Measurements from ENCODE around the gene SCAMP5. TPM values are rescaled to one million over a fixed set of nuclear protein-coding genes. Genes with fewer than 3 reads are reported as not detected.

The SCAMP5 gene
- total RNA-seq, 4 donors from 2014 or later, result 5.0 to 78.1 (median 53.4) TPM

DNA sequence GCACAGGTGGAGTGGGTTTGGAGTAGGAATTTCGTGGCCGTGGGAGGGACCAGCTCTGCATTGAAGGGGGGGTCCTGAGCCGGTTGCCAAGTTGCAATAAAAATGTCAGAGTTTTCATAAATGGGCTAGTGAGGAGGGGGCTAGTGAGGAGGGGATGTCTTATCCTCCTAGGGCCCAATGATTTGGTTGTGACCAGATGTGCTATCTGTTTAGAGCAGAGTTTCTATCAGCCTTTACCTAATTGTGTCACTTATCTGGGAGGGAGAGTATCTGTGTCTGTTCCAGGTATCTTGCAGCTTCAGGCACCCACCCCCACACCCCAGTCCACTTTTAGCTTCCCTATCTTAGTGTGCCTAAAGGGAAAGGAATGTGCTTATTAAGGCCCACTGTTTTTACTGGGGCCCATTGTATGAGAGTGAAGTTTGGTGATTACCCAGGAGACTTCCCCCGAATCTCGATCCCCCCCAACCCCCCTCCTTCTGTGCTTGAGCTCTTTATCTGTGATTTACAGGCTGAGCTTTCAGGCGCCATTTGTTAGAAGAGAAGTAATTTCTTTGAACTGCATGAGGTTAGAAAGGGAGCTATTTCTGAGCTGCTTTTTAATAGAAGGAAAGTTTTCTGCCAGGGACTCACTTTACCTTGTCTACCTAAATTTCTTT lies 70.6 kb downstream of the SCAMP5 start:
- DNase-seq, result peak in 1 of 3 donors; percentile 10
- no peaks in the 10 kb centered on the region for H3K36me3 ChIP-seq
- no peaks in the 10 kb centered on the region for H3K9me3 ChIP-seq
- peaks cover 0 to 6% (median 0%) of the 10 kb centered on the region in 4 donors for H3K4me1 ChIP-seq
- H3K27ac ChIP-seq, result no peak overlapping the region
- H3K4me3 ChIP-seq, result no peak overlapping the region
- TF ChIP-seq, protein P1, sequence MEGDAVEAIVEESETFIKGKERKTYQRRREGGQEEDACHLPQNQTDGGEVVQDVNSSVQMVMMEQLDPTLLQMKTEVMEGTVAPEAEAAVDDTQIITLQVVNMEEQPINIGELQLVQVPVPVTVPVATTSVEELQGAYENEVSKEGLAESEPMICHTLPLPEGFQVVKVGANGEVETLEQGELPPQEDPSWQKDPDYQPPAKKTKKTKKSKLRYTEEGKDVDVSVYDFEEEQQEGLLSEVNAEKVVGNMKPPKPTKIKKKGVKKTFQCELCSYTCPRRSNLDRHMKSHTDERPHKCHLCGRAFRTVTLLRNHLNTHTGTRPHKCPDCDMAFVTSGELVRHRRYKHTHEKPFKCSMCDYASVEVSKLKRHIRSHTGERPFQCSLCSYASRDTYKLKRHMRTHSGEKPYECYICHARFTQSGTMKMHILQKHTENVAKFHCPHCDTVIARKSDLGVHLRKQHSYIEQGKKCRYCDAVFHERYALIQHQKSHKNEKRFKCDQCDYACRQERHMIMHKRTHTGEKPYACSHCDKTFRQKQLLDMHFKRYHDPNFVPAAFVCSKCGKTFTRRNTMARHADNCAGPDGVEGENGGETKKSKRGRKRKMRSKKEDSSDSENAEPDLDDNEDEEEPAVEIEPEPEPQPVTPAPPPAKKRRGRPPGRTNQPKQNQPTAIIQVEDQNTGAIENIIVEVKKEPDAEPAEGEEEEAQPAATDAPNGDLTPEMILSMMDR (IDR thresholded peaks at IDR 0.05), result no peak
- TF ChIP-seq POLR2A (IDR thresholded peaks at IDR 0.05), result no peak
- H3K27me3 ChIP-seq, result no peaks in the 10 kb centered on the region

DNA sequence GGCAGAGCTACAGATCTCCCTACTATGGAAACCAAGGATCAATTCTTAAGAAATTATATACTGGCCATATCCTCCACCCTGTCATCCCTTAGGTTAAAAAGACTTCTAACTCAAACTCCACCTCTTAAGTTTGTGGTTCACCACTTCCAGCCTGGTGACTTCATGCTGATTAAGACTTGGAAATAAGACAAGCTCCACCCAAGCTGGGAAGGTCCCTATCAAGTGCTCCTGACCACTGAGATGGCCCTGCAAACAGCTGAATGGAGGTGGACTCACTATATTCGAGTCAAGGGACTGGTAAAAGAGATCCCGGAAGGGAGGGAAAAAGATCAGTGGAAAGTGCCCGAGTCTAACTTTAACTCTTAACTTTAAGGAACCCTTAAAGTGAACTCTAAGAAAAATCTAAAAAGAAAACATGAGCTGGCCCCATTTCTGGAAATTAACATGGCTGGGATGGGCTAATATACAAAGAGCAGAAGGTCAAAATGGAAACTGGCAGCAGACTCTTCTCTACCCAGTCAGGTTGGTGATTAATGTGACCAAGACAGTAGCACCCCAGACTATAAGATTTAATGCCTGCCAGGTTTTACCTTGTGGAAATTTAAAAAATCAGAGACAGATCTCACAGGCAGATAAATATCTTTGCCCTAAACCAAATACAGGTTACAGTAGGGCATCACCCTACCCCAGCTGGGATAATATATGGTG lies 71.9 kb downstream of the SCAMP5 start:
- no peak overlapping the region for H3K27ac ChIP-seq

DNA sequence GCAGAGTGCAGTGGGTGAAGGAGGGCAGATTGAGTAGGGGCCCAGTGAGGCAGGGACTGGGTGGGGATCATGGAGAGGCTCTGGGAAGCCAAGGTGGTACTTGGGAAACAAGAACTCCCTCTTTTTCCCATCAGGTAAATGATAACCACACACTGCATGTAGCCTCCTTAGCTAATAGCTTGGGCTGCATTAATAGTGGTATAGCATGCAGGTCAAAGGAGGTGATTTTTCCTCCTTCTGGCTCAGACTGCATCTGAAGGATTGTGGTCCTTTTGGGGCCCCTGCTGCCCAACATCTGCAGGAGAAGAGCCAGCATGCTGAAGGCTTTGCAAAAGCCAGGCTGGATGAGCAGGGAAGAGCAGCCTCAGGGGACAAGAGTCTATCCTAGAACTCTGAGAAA lies 73.4 kb downstream of the SCAMP5 start:
- Histone ChIP-seq H3K4me3 (no peak overlapping the region), H3K4me1 (peaks cover 0 to 6% (median 0%) of the 10 kb centered on the region in 4 donors), H3K27me3 (no peaks in the 10 kb centered on the region), H3K9me3 (no peaks in the 10 kb centered on the region), H3K27ac (no peak overlapping the region), H3K36me3 (no peaks in the 10 kb centered on the region)
- no peak for DNase-seq
- TF ChIP-seq, protein P1 (IDR thresholded peaks at IDR 0.05), result no peak
- TF ChIP-seq POLR2A (IDR thresholded peaks at IDR 0.05), result no peak

More for the DNA sequence above, 71.9 kb downstream of the SCAMP5 start:
- TF ChIP-seq, protein P1 (IDR thresholded peaks at IDR 0.05), result no peak
- TF ChIP-seq POLR2A (IDR thresholded peaks at IDR 0.05), result no peak
- Histone ChIP-seq H3K9me3 (no peaks in the 10 kb centered on the region), H3K4me1 (peaks cover 0 to 6% (median 0%) of the 10 kb centered on the region in 4 donors), H3K27me3 (no peaks in the 10 kb centered on the region), H3K36me3 (no peaks in the 10 kb centered on the region), H3K4me3 (no peak overlapping the region)
- peak in 2 of 3 donors; percentile 29 to 53 for DNase-seq

DNA sequence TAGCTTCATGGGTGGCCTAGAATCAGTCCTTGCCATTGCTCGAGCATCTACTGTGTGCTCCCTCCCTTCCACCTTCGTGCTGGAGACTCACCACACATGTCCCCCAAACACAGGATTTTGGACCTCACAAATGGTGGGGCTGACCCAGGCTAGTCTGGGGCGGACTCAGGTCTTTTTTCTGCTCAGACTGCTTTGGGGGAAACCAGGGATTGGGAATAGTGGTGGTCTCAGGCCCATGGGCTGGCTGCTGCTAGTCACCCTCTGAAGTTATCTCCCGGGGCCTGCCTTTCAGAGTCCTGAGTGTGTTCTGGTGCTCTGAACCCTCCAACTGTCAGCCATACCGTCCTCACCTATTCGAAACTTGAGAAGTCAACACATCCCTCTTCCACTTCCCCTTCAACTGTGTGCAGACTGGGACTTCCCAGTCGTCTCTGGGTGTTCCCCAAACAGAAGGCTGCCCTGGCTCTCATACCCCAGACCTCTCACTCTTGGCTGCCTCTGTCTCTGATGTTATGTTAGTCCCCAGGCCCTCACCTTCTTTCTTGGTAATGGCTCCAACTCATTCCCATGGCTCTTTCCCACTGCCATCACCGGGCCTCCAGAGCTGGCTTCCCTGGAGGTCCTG lies 74.0 kb downstream of the SCAMP5 start:
- H3K4me3 ChIP-seq, result no peak overlapping the region
- H3K36me3 ChIP-seq, result no peaks in the 10 kb centered on the region
- H3K27ac ChIP-seq, result peak overlapping the region in 1 of 4 donors; percentile 40
- H3K27me3 ChIP-seq, result no peaks in the 10 kb centered on the region
- DNase-seq, result peak in 2 of 3 donors; percentile 59 to 69
- no peak for TF ChIP-seq POLR2A (IDR thresholded peaks at IDR 0.05)
- TF ChIP-seq, protein P1 (IDR thresholded peaks at IDR 0.05), result no peak
- no peaks in the 10 kb centered on the region for H3K9me3 ChIP-seq
- H3K4me1 ChIP-seq, result peaks cover 0 to 6% (median 0%) of the 10 kb centered on the region in 4 donors

DNA sequence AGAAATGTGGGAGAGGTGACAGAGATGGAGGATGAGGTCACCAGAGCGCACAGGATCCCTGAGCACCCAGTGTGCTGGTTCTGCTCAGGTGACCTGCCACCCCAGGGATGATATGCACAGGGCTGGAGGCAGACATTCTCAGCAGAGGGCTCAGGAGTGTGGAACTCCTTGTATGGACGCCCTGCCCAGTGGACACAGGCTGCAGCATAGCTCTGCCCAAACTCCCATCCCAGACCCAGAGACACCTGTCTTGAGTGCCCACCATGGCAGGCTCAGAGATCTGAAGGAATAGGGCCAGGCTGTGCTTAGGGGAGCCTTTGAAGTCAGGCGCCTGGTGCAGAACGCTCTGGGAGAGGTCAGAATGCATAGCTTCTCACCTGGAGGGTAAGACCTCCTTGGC lies 75.3 kb downstream of the SCAMP5 start:
- TF ChIP-seq, protein P1 (IDR thresholded peaks at IDR 0.05), result no peak
- TF ChIP-seq POLR2A (IDR thresholded peaks at IDR 0.05), result no peak
- no peaks in the 10 kb centered on the region for H3K36me3 ChIP-seq
- no peak overlapping the region for H3K4me3 ChIP-seq
- peaks cover 0 to 6% (median 0%) of the 10 kb centered on the region in 4 donors for H3K4me1 ChIP-seq
- H3K9me3 ChIP-seq, result no peaks in the 10 kb centered on the region
- H3K27me3 ChIP-seq, result no peaks in the 10 kb centered on the region
- DNase-seq, result peak in 1 of 3 donors; percentile 34
- no peak overlapping the region for H3K27ac ChIP-seq

Small RNA genes within 50 kb of the gene (small RNA-seq; reads per million reads assigned to genes)
- gene AC015720.1 (0 reads per million in 2 donors), gene RF00019 (0 reads per million in 2 donors)

Other genes with a start within 250 kb of the SCAMP5 start
- not detected for gene CYP1A2, start 246.7 kb upstream of the SCAMP5 start, total RNA-seq
- gene CSK, start 213.5 kb upstream of the SCAMP5 start, total RNA-seq, result 100 to 1,000 TPM in 1 of 4 donors, 10 to 100 TPM in 3; 53.8 to 122 (median 66.2) TPM
- gene LMAN1L, start 182.7 kb upstream of the SCAMP5 start, total RNA-seq, result not detected
- not detected for gene CPLX3, start 168.9 kb upstream of the SCAMP5 start, total RNA-seq
- gene ULK3, start 152.4 kb upstream of the SCAMP5 start, total RNA-seq, result 100 to 1,000 TPM; 194 to 508 (median 288) TPM
- 100 to 1,000 TPM in 3 of 4 donors, 10 to 100 TPM in 1; 60.2 to 206 (median 151) TPM for gene SCAMP2, start 122.2 kb upstream of the SCAMP5 start, total RNA-seq
- 100 to 1,000 TPM in 3 of 4 donors, 10 to 100 TPM in 1; 52.0 to 221 (median 174) TPM for gene MPI, start 105.5 kb upstream of the SCAMP5 start, total RNA-seq
- gene FAM219B, start 88.7 kb upstream of the SCAMP5 start, total RNA-seq, result 10 to 100 TPM; 48.7 to 76.5 (median 57.6) TPM
- gene COX5A, start 57.5 kb upstream of the SCAMP5 start, total RNA-seq, result 100 to 1,000 TPM in 3 of 4 donors, 10 to 100 TPM in 1; 59.4 to 326 (median 195) TPM
- gene RPP25, start 38.8 kb upstream of the SCAMP5 start, total RNA-seq, result 10 to 100 TPM in 2 of 4 donors, 1 to 10 TPM in 2; 7.4 to 15.3 (median 9.5) TPM
- 10 to 100 TPM in 3 of 4 donors, 1 to 10 TPM in 1; 8.4 to 63.5 (median 20.5) TPM for gene PPCDC, start 28.0 kb downstream of the SCAMP5 start, total RNA-seq
- gene C15orf39, start 206.3 kb downstream of the SCAMP5 start, total RNA-seq, result 10 to 100 TPM; 13.1 to 31.9 (median 26.7) TPM

Data from Peyer's patch (tissue), 4 donors.